Karpas-422 (cell line): ENCODE measurements around the gene GKAP1. TPM values are rescaled to one million over a fixed set of nuclear protein-coding genes. Genes with fewer than 3 reads are reported as not detected.
"Not testable (repeated sequence)": the region's sequence is repeated elsewhere in the genome, so short reads cannot be mapped to it uniquely, and the experiment has no call there.

Source experiments
- DNase-seq: peaks from one replicate; pipeline ENCODE4 v3.0.0-alpha.2; 2015
- H2AFZ ChIP-seq: fragments of 200-600 bp; sonication (generic); 2 replicates; pipeline ENCODE4 v1.6.1; 2014; ENCODE audit warnings: antibody characterized with exemption, low read length, mixed read lengths
- H3K27ac ChIP-seq: fragments of 200-600 bp; sonication (generic); 2 replicates; pipeline ENCODE4 v1.5.1; 2014; ENCODE audit warnings: mild to moderate bottlenecking, low read length, moderate library complexity
- H3K27me3 ChIP-seq: fragments of 200-600 bp; sonication (generic); 2 replicates; pipeline ENCODE4 v1.6.1; 2014; ENCODE audit warnings: low read length, mixed read lengths
- H3K36me3 ChIP-seq: fragments of 200-600 bp; sonication (generic); 2 replicates; pipeline ENCODE4 v1.6.1; 2014; ENCODE audit warnings: low read length, mixed read lengths; ENCODE audit not compliant: insufficient read depth
- H3K4me1 ChIP-seq: fragments of 200-600 bp; sonication (generic); 2 replicates; pipeline ENCODE4 v1.6.1; 2014; ENCODE audit warnings: mild to moderate bottlenecking, low read length, mixed read lengths
- H3K4me2 ChIP-seq: fragments of 200-600 bp; sonication (generic); 2 replicates; pipeline ENCODE4 v1.6.1; 2014; ENCODE audit warnings: low read length, low read depth, mild to moderate bottlenecking; ENCODE audit not compliant: poor library complexity, severe bottlenecking
- H3K4me3 ChIP-seq: fragments of 200-600 bp; sonication (generic); 2 replicates; pipeline ENCODE4 v1.5.1; 2014; ENCODE audit warnings: mild to moderate bottlenecking, antibody characterized with exemption, low read length, mixed read lengths
- H3K79me2 ChIP-seq: fragments of 200-600 bp; sonication (generic); 2 replicates; pipeline ENCODE4 v1.6.1; 2014; ENCODE audit warnings: mild to moderate bottlenecking, low read length, mixed read lengths
- H3K9ac ChIP-seq: fragments of 200-600 bp; sonication (generic); 2 replicates; pipeline ENCODE4 v1.6.0; 2014; ENCODE audit warnings: low read length
- H3K9me2 ChIP-seq: fragments of 200-600 bp; sonication (generic), shearing (Covaris generic); replicated peaks from 2 replicates; pipeline ENCODE4 v1.6.0; 2014; ENCODE audit warnings: mild to moderate bottlenecking, low read length, moderate library complexity; ENCODE audit not compliant: insufficient read depth
- H3K9me3 ChIP-seq: fragments of 300-700, 200-600 bp; sonication (generic); 2 replicates; pipeline ENCODE4 v1.6.1; 2014; ENCODE audit warnings: low read length, mixed read lengths
- H4K20me1 ChIP-seq: fragments of 200-600 bp; sonication (generic); 2 replicates; pipeline ENCODE4 v1.6.1; 2014; ENCODE audit warnings: mild to moderate bottlenecking, antibody characterized with exemption, low read length, low read depth; ENCODE audit not compliant: insufficient read depth
- total RNA-seq: library from RNA; depleted of rRNA; stranded (reverse); fragments of >200 nt; shearing (Covaris generic); gene quantifications from 2 replicates; pipeline ENCODE4 v1.2.3, GENCODE V29; 2014; ENCODE audit warnings: low replicate concordance; rRNA removed

Gene GKAP1
- total RNA-seq, result 5.8 and 13.4 TPM in 2 replicates

DNA sequence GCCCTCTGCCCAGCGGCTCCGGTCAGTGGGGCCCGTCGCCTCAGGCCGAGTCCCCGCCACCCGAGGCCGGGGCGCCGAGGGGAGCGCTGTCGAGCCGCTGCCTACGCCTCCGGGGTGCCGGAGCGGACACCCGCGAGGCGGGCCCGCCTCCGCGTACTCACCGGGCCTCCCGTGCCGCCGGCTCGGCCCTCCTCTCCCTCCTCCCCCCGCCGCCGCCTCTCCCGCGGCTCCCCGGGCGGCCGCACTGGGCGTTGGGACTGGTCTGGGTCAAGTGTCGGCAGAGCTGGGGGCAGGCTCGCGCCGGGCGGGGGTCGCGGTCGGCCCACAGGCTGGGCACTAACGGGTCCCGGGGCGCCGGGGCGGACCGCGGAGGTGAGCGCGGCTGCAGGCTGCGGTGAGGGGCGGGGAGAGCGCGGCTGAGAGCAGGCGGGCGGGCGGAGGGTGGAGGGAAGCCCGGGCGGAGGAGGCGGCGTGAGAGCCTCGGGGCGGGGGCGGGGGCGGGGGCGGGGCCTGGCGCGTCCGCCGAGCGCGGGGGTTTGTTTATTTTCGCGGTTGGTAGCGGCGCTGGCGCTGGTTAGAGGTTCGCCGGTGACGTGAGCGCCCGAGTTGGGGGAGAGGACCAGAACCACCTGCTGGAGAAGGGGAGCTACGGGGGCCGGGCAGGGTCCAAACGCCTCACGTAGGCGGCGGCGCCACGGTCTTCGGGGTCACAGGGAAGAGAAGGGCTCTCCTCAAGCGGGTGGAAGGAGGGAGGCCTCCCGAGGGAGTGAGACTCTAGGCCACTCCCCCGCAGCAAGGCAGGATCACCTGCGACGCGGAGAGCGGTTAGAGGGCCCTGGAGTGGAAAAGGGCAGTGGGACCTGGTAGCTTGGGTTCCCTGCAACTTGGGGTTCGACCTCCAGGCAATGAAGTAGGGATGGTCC is at the start of gene GKAP1:
Gene GKAP1, minus strand, starts transcription at position 414 of the 923 bp plus-strand sequence. CDS start 11,252 bp downstream, outside the sequence.
- not testable (repeated sequence) for H3K27me3 ChIP-seq, H3K79me2 ChIP-seq, H3K27ac ChIP-seq, H3K4me1 ChIP-seq, H4K20me1 ChIP-seq, H3K9me2 ChIP-seq, H3K36me3 ChIP-seq, H3K9me3 ChIP-seq
- DNase-seq, result peak; percentile 89
- H3K9ac ChIP-seq, result peak within 1 kb of the TSS; percentile 75
- peak within 1 kb of the TSS; percentile 66; the same call in 1 of the 2 replicates for H2AFZ ChIP-seq
- H3K4me2 ChIP-seq, result peak within 1 kb of the TSS; percentile 90
- peak within 1 kb of the TSS; percentile 75 for H3K4me3 ChIP-seq

DNA sequence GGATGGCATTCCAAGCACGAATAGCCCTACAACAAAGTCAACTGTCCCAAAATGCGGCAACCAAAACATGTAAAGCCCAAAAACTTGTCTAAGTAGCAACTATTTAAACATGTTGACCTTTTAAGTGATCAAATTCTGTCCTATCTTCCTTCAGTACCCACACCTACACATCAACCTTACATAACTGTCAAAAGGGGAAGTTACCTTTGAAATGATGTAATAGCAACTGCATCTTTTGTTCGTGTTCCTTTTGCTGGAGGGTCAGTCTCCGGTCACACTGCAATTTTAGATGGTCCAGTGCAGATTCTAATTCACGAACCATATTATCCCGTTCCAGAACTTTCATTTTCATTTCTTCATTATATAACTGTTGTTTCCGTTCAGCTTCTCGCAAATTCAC is 32.3 kb upstream of the GKAP1 start:
- not testable (repeated sequence) for H3K9ac ChIP-seq, H3K79me2 ChIP-seq, H3K9me2 ChIP-seq, H3K9me3 ChIP-seq, H3K4me1 ChIP-seq, H3K27ac ChIP-seq, H3K36me3 ChIP-seq, H2AFZ ChIP-seq, H3K4me2 ChIP-seq, DNase-seq, H3K4me3 ChIP-seq, H3K27me3 ChIP-seq, H4K20me1 ChIP-seq

DNA sequence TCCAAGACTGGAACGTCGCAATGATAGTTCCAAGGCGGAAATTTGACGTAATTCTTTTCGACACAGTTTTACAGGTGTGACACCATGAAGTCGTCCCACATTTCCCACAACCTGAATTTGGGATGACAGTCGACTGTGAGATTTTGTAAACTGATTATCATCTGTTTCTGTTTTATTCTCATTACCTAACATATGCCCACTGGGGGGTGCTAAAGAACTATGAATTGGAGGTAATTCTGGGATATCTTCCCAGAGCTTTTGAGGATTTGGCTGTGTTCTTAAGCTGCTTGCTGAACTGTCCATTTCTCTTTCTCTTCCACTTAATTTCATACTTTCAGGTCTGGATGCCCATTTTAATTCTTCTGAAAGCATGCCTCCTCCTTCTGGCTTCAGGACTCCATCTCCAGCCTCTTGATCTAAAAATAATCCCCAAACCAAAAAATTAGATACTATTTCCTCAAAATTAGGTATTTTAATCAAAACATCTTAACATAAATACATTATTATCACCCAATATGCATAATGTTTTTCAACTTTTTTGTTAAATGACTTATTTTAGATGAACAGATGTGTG is 19.6 kb upstream of the GKAP1 start:
- not testable (repeated sequence) for H3K9ac ChIP-seq, H3K4me3 ChIP-seq, H3K79me2 ChIP-seq, H3K9me2 ChIP-seq, H3K36me3 ChIP-seq, H4K20me1 ChIP-seq, H3K4me2 ChIP-seq, DNase-seq, H3K9me3 ChIP-seq, H3K4me1 ChIP-seq, H3K27me3 ChIP-seq, H2AFZ ChIP-seq, H3K27ac ChIP-seq

DNA sequence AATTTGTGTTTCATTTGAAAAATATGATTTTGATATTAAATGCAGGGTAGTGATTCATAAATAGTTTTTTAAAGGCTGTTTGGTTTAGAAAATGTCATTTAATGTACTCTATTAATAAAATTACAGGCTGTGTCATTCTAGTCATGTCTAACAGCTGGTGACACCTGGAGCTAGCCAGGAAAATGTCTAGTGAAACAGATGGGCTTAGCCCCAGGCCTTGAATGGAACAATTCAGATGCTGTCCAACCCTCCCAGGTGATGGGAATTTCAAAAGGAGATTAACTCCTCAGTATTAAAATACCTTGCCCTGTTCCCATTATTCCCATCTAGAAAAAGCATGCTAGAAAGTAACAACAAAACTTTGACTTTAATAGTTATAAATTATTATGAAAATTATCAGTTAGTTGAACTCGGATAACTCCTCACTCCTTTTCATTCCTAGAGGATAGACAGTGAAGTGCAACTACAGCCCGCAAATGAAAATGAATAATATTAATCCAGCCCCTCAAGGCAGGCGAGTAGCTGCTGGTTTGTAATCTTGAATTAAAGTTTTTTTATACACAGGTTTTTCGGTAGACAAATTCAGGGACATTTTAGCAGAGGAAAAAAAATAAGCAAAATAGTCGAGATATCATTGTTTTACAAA is 13.0 kb upstream of the GKAP1 start:
- not testable (repeated sequence) for H4K20me1 ChIP-seq, H3K79me2 ChIP-seq, H3K4me3 ChIP-seq, H3K9me2 ChIP-seq, H3K9me3 ChIP-seq, H3K4me1 ChIP-seq, H3K4me2 ChIP-seq, H3K27ac ChIP-seq, H2AFZ ChIP-seq, H3K27me3 ChIP-seq, H3K9ac ChIP-seq, H3K36me3 ChIP-seq, DNase-seq

DNA sequence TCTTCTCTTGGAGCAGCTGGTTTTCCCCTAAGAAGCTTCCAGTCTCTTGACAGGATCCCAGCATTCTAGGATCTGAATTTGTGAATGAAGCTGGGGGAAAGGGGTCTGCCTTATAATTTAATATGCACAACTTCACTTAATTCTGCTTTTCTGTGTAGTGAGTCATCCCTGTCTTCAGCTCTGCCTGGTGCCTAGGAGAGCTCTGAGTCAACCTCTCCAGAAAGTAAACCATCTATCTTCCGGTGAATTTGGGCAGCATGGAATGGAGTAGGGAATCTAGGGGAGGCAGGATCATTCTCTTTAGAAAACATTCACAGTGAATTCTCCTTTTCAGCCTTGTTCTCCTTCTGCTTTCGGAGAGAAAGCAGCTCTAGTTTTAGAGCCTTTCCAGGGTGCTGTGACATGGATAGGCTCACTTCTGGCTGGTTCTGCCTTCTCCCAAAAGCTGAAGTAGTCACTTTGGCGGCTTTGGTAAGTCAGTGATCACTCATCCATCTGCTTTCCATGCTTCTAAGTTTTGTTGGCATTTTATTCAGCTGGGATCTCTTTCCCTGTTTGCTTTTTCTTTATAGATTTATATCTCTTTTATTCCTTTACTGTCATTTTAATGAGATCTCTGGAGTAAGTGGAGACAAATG is 7.5 kb upstream of the GKAP1 start:
- H3K4me3 ChIP-seq, H3K9me2 ChIP-seq, H2AFZ ChIP-seq, H3K36me3 ChIP-seq, H3K9me3 ChIP-seq, DNase-seq, H4K20me1 ChIP-seq, H3K79me2 ChIP-seq, H3K9ac ChIP-seq, H3K27ac ChIP-seq, H3K4me2 ChIP-seq, H3K27me3 ChIP-seq, H3K4me1 ChIP-seq: not testable (repeated sequence)

DNA sequence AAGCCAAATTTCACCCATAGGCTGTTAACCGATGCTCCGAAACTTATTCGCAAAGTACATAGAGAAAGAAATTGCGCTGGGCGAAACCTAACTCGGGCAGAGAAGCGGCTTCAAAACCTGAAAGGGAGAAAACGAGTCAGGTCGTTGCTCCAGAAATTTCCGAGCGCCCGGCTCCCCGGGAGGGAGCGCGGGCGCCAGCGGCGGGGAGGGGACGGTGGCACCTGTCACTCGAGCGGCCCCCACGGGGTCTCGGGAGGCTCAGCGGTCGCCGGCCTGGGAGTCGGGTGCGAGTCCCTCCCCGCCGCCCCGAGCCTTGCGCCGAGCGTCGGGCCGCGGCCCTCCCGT is 586 bp downstream of the GKAP1 start:
- H3K4me2 ChIP-seq, result peak overlapping the region; percentile 90
- peak overlapping the region; percentile 75 for H3K4me3 ChIP-seq
- H2AFZ ChIP-seq, result not testable (repeated sequence)

DNA sequence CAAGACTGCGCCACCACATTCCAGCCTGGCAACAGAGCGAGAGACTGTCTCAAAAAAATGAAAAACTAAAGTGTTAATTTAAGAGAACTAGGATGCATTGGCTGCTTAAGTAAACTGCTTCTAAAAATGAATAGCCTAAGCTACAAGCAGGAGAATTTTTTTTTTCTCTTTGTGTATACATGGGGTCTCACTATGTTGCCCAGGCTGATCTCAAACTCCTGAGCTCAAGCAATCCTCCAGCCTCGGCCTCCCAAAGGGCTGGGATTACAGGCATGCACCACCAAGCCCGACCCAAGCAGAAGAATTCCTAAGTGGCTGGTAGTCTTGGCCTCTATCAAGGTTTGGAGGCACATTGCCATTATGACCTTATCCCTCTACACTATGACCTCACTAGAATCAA is 2.4 kb downstream of the GKAP1 start:
- not testable (repeated sequence) for H4K20me1 ChIP-seq, H3K4me3 ChIP-seq, H3K36me3 ChIP-seq, H3K9me2 ChIP-seq, H3K4me2 ChIP-seq, H3K27me3 ChIP-seq, H3K9ac ChIP-seq, H3K27ac ChIP-seq, H3K9me3 ChIP-seq, DNase-seq, H3K79me2 ChIP-seq, H3K4me1 ChIP-seq, H2AFZ ChIP-seq

More for the DNA sequence above, 586 bp downstream of the GKAP1 start:
- H3K27me3 ChIP-seq, H3K27ac ChIP-seq, H3K4me1 ChIP-seq, H4K20me1 ChIP-seq, H3K79me2 ChIP-seq, H3K9me3 ChIP-seq, H3K9me2 ChIP-seq, H3K36me3 ChIP-seq, DNase-seq: not testable (repeated sequence)
- H3K9ac ChIP-seq, result peak overlapping the region; percentile 75

DNA sequence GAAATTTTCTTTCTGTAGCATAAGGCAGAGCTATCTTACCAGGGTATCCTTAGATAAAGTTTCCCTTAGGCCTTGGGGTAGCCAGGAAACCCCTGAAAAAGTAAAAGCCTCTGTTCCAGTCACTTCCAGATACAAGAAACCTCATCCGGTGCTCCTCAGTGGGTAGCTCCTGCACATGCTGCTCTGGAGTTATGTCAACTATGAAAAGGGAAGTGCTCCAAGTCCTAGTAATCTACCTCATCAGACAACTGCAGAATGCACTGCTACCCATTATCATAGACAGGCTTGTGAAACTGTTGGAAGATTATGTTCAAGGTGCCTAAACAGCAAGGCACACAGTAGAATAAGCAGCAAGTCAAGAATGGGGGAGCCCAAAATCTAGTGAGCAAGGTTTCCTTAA is 8.4 kb downstream of the GKAP1 start:
- H3K36me3 ChIP-seq, H3K79me2 ChIP-seq, H3K4me1 ChIP-seq, H3K4me2 ChIP-seq, H3K27me3 ChIP-seq, H3K4me3 ChIP-seq, H3K9ac ChIP-seq, H3K27ac ChIP-seq, H4K20me1 ChIP-seq, H3K9me2 ChIP-seq, H2AFZ ChIP-seq, H3K9me3 ChIP-seq: not testable (repeated sequence)
- DNase-seq, result peak; percentile 46
